Activated CD4-positive, alpha-beta T cell treated with anti-CD3 and anti-CD28 coated beads for 36 hours (primary cell): ENCODE measurements around the gene EME1. TPM values are rescaled to one million over a fixed set of nuclear protein-coding genes. Genes with fewer than 3 reads are reported as not detected.
"Not testable (repeated sequence)": the region's sequence is repeated elsewhere in the genome, so short reads cannot be mapped to it uniquely, and the experiment has no call there.

Experiments
- ATAC-seq: fragments of 200-7000 bp; cut with Tn5 transposase; one replicate; pipeline ENCODE4 v1.10.0; 2021; ENCODE audit warnings: mild to moderate bottlenecking, moderate library complexity
- CTCF ChIA-PET: fragments of 350-600 bp; sonication (Branson Sonifier 250); formaldehyde crosslinking; loops from one replicate; lab custom pipeline; 2021; ENCODE audit warnings: antibody characterized with exemption; lab: Charles Lee
- POLR2A ChIA-PET: fragments of 350-600 bp; sonication (Branson Sonifier 250); formaldehyde crosslinking; loops from one replicate; lab custom pipeline; 2021; ENCODE audit warnings: antibody characterized with exemption, inconsistent platforms; lab: Charles Lee
- DNase-seq: peaks from one replicate; pipeline ENCODE4 v3.0.0-alpha.2; 2020
- H3K27ac Mint-ChIP-seq: one replicate; pipeline ENCODE4 v1.8.0; 2021; ENCODE audit warnings: mixed read lengths
- H3K27me3 Mint-ChIP-seq: one replicate; pipeline ENCODE4 v1.8.0; 2021; ENCODE audit warnings: mixed read lengths
- H3K36me3 Mint-ChIP-seq: one replicate; pipeline ENCODE4 v1.8.0; 2021; ENCODE audit warnings: low read depth, mixed read lengths
- H3K4me1 Mint-ChIP-seq: one replicate; pipeline ENCODE4 v1.8.0; 2021; ENCODE audit warnings: mixed read lengths
- H3K4me3 Mint-ChIP-seq: one replicate; pipeline ENCODE4 v1.8.0; 2021; ENCODE audit warnings: mild to moderate bottlenecking, moderate library complexity, mixed read lengths
- H3K9me3 Mint-ChIP-seq: one replicate; pipeline ENCODE4 v1.8.0; 2021; ENCODE audit warnings: low read depth, mixed read lengths
- intact Hi-C, 2 experiments: fragments of 100-400 bp; cut with DNase I in 1 of 2; cut with micrococcal nuclease in 1 of 2; formaldehyde crosslinking; loops; one replicate each; pipeline versions ENCODE4 v1.14.2 to v1.15.1; 2022 to 2024; cut with DNase I, micrococcal nuclease
- total RNA-seq, 2 experiments: library from RNA; stranded (reverse); gene quantifications; one replicate each; pipeline ENCODE4 v1.2.3, GENCODE V29; 2021

EME1 gene
- total RNA-seq, 2 experiments from 2014 or later: 38.3 to 40.8 TPM

GRCh38 chr17:50426472-50426782 is 53.4 kb downstream of the EME1 start:
- intact Hi-C loops: loop anchor here in 1 of 2 experiments (1.0 to 2.0 kb wide), 4 partner anchors 29 to 280 kb away; partner anchors contain the start of genes ANKRD40, EME1, LRRC59 and MRPL27

GRCh38 chr17:50426814-50427787 is 54.1 kb downstream of the EME1 start:
- peak; percentile 48 for ATAC-seq
- POLR2A ChIA-PET: interaction anchor here (0.6 to 0.7 kb wide), 2 partner anchors 84 to 133 kb away, joined by 3 to 8 read pairs; no protein-coding TSS in a partner anchor

More at GRCh38 chr17:50426472-50426782, 53.4 kb downstream of the EME1 start:
- ATAC-seq: no peak
- peak overlapping the region; percentile 48 for H3K27ac Mint-ChIP-seq
- no peaks in the 10 kb centered on the region for H3K36me3 Mint-ChIP-seq
- ChIA-PET CTCF (interaction anchor here (0.6 to 4.1 kb wide), 4 partner anchors 29 to 742 kb away, joined by 3 to 22 read pairs (median 6); partner anchors contain the start of genes COL1A1 and LRRC59), POLR2A (interaction anchor here (0.6 kb wide), 1 partner anchor 83 kb away, joined by 8 read pairs; no protein-coding TSS in a partner anchor)
- H3K27me3 Mint-ChIP-seq: no peaks in the 10 kb centered on the region
- H3K4me1 Mint-ChIP-seq: peaks cover 27% of the 10 kb centered on the region
- no peaks in the 10 kb centered on the region for H3K9me3 Mint-ChIP-seq
- no peak for DNase-seq
- H3K4me3 Mint-ChIP-seq: peak overlapping the region; percentile 76

GRCh38 chr17:50428126-50428525 is 55.1 kb downstream of the EME1 start:
- DNase-seq, ATAC-seq, H3K9me3 Mint-ChIP-seq, H3K4me3 Mint-ChIP-seq, intact Hi-C loops, H3K27me3 Mint-ChIP-seq, H3K27ac Mint-ChIP-seq, H3K36me3 Mint-ChIP-seq: not testable (repeated sequence)
- POLR2A ChIA-PET: interaction anchor here (0.7 kb wide), 1 partner anchor 132 kb away, joined by 3 read pairs; no protein-coding TSS in a partner anchor
- CTCF ChIA-PET: interaction anchor here (0.6 to 4.1 kb wide), 2 partner anchors 31 to 39 kb away, joined by 3 to 22 read pairs; partner anchors contain the start of gene LRRC59
- peaks cover 20% of the 10 kb centered on the region for H3K4me1 Mint-ChIP-seq

More at GRCh38 chr17:50426814-50427787, 54.1 kb downstream of the EME1 start:
- peak overlapping the region; percentile 48 for H3K27ac Mint-ChIP-seq
- no peaks in the 10 kb centered on the region for H3K27me3 Mint-ChIP-seq
- no peaks in the 10 kb centered on the region for H3K9me3 Mint-ChIP-seq
- H3K4me1 Mint-ChIP-seq: peaks cover 23% of the 10 kb centered on the region
- CTCF ChIA-PET: interaction anchor here (0.6 to 4.1 kb wide), 6 partner anchors 9 to 741 kb away, joined by 3 to 22 read pairs (median 4); partner anchors contain the start of genes COL1A1 and LRRC59
- intact Hi-C loops: loop anchor here in 1 of 2 experiments (1.0 to 2.0 kb wide), 4 partner anchors 30 to 280 kb away; partner anchors contain the start of genes ANKRD40, EME1, LRRC59 and MRPL27
- peak overlapping the region; percentile 76 for H3K4me3 Mint-ChIP-seq
- no peaks in the 10 kb centered on the region for H3K36me3 Mint-ChIP-seq
- DNase-seq: peak; percentile 46

GRCh38 chr17:50428831-50429424 is 55.9 kb downstream of the EME1 start:
- Mint-ChIP-seq H3K4me1 (peaks cover 20% of the 10 kb centered on the region), H3K27me3 (no peaks in the 10 kb centered on the region), H3K4me3 (no peak overlapping the region), H3K27ac (no peak overlapping the region), H3K9me3 (no peaks in the 10 kb centered on the region), H3K36me3 (no peaks in the 10 kb centered on the region)
- ChIA-PET POLR2A (no interaction called here), CTCF (interaction anchor here (0.6 to 4.1 kb wide), 3 partner anchors 32 to 454 kb away, joined by 3 to 22 read pairs (median 3); partner anchors contain the start of gene LRRC59)
- ATAC-seq (no peak), DNase-seq (no peak)
- intact Hi-C loops: no loop called here

GRCh38 chr17:50429793-50430192 is 56.8 kb downstream of the EME1 start:
- Mint-ChIP-seq H3K27me3 (no peaks in the 10 kb centered on the region), H3K9me3 (no peaks in the 10 kb centered on the region), H3K27ac (no peak overlapping the region), H3K36me3 (no peaks in the 10 kb centered on the region), H3K4me1 (peaks cover 20% of the 10 kb centered on the region), H3K4me3 (no peak overlapping the region)
- DNase-seq (no peak), ATAC-seq (no peak)
- intact Hi-C loops: no loop called here
- ChIA-PET POLR2A (interaction anchor here (0.6 kb wide), 1 partner anchor 52 kb away, joined by 3 read pairs; no protein-coding TSS in a partner anchor), CTCF (interaction anchor here (0.7 to 1.3 kb wide), 3 partner anchors 14 to 453 kb away, joined by 3 to 4 read pairs (median 3); no protein-coding TSS in a partner anchor)

Other genes with a start within 250 kb of the EME1 start
- 1 to 10 TPM in 1 of 2 experiments, under 1 TPM in 1; 0.77 to 1.1 TPM for gene SAMD14, start 243.1 kb upstream of the EME1 start, total RNA-seq
- 10 to 100 TPM; 61.1 to 64.0 TPM for gene PPP1R9B, start 222.6 kb upstream of the EME1 start, total RNA-seq
- gene SGCA, start 207.2 kb upstream of the EME1 start, total RNA-seq: under 1 TPM in 1 of 2 experiments, not detected in 1; 0.26 TPM
- under 1 TPM; 0.55 to 0.70 TPM for gene COL1A1, start 171.6 kb upstream of the EME1 start, total RNA-seq
- gene TMEM92, start 98.8 kb upstream of the EME1 start, total RNA-seq: under 1 TPM; 0.23 TPM
- gene XYLT2, start 27.1 kb upstream of the EME1 start, total RNA-seq: 10 to 100 TPM; 29.8 to 30.4 TPM
- 10 to 100 TPM; 40.1 to 56.2 TPM for gene MRPL27, start within 50 bp of the EME1 start, total RNA-seq
- 10 to 100 TPM; 74.4 to 82.7 TPM for gene LRRC59, start 24.3 kb downstream of the EME1 start, total RNA-seq
- 10 to 100 TPM; 15.0 to 15.7 TPM for gene ACSF2, start 53.0 kb downstream of the EME1 start, total RNA-seq
- not detected for gene CHAD, start 95.7 kb downstream of the EME1 start, total RNA-seq
- gene RSAD1, start 105.6 kb downstream of the EME1 start, total RNA-seq: 10 to 100 TPM; 21.5 to 29.0 TPM
- 1 to 10 TPM; 1.4 to 1.8 TPM for gene MYCBPAP, start 135.2 kb downstream of the EME1 start, total RNA-seq
- not detected for gene EPN3, start 159.5 kb downstream of the EME1 start, total RNA-seq
- gene SPATA20, start 173.9 kb downstream of the EME1 start, total RNA-seq: 10 to 100 TPM in 1 of 2 experiments, 1 to 10 TPM in 1; 9.0 to 10.7 TPM
- gene CACNA1G, start 187.5 kb downstream of the EME1 start, total RNA-seq: not detected